Ishikawa (cell line): ENCODE data around the gene SMOC1.

ENCODE experiments used
- CEBPB ChIP-seq: IDR thresholded peaks from 2 replicates; pipeline ENCODE4 v1.6.1; 2012
- CREB1 ChIP-seq: IDR thresholded peaks from 2 replicates; pipeline ENCODE4 v1.6.1; 2012; ENCODE audit warnings: low read depth
- EGR1 ChIP-seq: IDR thresholded peaks from 2 replicates; pipeline ENCODE4 v1.6.1; 2012
- EP300 ChIP-seq: IDR thresholded peaks from 2 replicates; pipeline ENCODE4 v1.6.1; 2012; ENCODE audit warnings: borderline replicate concordance
- FOXM1 ChIP-seq: IDR thresholded peaks from 2 replicates; pipeline ENCODE4 v1.6.1; 2012; ENCODE audit warnings: low read depth, borderline replicate concordance
- MAX ChIP-seq: IDR thresholded peaks from 2 replicates; pipeline ENCODE4 v1.6.1; 2012
- NFIC ChIP-seq: IDR thresholded peaks from 2 replicates; pipeline ENCODE4 v1.6.1; 2012
- RAD21 ChIP-seq: IDR thresholded peaks from 2 replicates; pipeline ENCODE4 v1.6.1; 2012; ENCODE audit warnings: low read depth
- TAF1 ChIP-seq: IDR thresholded peaks from 2 replicates; pipeline ENCODE4 v1.6.1; 2012; ENCODE audit warnings: low read depth, mild to moderate bottlenecking
- TCF12 ChIP-seq: IDR thresholded peaks from 2 replicates; pipeline ENCODE4 v1.6.1; 2012; ENCODE audit warnings: low read depth
- TEAD4 ChIP-seq: IDR thresholded peaks from 2 replicates; pipeline ENCODE4 v1.6.1; 2012
- USF1 ChIP-seq: IDR thresholded peaks from 2 replicates; pipeline ENCODE4 v1.6.1; 2012
- YY1 ChIP-seq: IDR thresholded peaks from 2 replicates; pipeline ENCODE4 v1.6.1; 2012; ENCODE audit warnings: low read depth
- ZBTB7A ChIP-seq: IDR thresholded peaks from 2 replicates; pipeline ENCODE4 v1.6.1; 2012; ENCODE audit warnings: low read depth
- TF ChIP-seq, protein P1 (sequence below): IDR thresholded peaks from 2 replicates; pipeline ENCODE4 v1.6.1; 2012; ENCODE audit warnings: low read depth, mild to moderate bottlenecking

Gene SMOC1

GRCh38 chr14:69955855-69956845, 76.9 kb downstream of the SMOC1 start:
- TF ChIP-seq CEBPB (no peak), TEAD4 (no peak), YY1 (no peak), CREB1 (no peak), FOXM1 (no peak), NFIC (no peak), TCF12 (no peak), USF1 (no peak), ZBTB7A (no peak), EP300 (no peak), MAX (no peak), EGR1 (no peak), RAD21 (no peak), TAF1 (no peak)
- TF ChIP-seq, protein P1, sequence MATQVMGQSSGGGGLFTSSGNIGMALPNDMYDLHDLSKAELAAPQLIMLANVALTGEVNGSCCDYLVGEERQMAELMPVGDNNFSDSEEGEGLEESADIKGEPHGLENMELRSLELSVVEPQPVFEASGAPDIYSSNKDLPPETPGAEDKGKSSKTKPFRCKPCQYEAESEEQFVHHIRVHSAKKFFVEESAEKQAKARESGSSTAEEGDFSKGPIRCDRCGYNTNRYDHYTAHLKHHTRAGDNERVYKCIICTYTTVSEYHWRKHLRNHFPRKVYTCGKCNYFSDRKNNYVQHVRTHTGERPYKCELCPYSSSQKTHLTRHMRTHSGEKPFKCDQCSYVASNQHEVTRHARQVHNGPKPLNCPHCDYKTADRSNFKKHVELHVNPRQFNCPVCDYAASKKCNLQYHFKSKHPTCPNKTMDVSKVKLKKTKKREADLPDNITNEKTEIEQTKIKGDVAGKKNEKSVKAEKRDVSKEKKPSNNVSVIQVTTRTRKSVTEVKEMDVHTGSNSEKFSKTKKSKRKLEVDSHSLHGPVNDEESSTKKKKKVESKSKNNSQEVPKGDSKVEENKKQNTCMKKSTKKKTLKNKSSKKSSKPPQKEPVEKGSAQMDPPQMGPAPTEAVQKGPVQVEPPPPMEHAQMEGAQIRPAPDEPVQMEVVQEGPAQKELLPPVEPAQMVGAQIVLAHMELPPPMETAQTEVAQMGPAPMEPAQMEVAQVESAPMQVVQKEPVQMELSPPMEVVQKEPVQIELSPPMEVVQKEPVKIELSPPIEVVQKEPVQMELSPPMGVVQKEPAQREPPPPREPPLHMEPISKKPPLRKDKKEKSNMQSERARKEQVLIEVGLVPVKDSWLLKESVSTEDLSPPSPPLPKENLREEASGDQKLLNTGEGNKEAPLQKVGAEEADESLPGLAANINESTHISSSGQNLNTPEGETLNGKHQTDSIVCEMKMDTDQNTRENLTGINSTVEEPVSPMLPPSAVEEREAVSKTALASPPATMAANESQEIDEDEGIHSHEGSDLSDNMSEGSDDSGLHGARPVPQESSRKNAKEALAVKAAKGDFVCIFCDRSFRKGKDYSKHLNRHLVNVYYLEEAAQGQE, result no peak

DNA sequence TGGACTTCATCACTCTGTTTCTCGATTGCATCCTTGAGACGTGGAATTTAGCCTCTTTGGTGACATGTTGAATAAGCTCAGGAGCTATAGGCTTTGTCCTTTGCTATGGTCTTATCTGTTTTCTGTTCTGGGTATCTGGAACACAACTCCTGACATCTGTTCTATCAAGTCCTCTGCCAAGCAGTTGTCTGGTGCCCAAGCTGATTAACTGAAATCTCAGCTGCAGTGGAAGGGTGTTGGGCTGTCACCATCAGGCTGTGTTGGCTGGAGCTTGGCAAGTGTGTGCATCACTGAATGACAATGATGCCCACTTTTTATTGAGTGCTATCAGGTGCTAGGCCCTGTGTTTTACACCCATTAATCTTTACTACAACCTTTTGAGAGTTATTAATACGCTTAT, 77.8 kb downstream of the SMOC1 start:
- TF ChIP-seq NFIC (no peak), CEBPB (no peak), RAD21 (no peak), EP300 (no peak), ZBTB7A (no peak), YY1 (no peak), MAX (no peak), TCF12 (no peak), TAF1 (no peak), USF1 (no peak), FOXM1 (no peak), CREB1 (no peak), EGR1 (no peak), TEAD4 (no peak)
- TF ChIP-seq, protein P1, result no peak

DNA sequence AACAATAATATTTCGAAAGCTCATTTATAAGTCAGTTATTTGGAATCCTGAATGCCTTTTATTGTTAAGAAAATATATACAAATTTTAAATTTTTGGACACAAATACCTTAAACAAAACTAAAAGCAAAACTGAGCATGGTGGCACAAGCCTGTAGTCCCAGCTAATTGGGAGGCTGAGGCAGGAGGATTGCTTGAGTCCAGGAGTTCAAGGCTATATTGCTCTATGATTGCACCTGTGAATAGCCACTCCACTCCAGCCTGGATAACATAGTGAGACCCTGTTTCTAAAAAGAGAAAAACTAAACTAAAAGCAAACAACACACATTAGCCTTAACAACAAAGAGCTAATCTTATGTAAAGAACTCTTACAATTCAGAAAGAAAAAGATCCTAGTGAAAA, 78.8 kb downstream of the SMOC1 start:
- TF ChIP-seq, protein P1, result no peak
- TF ChIP-seq USF1 (no peak), CEBPB (no peak), YY1 (no peak), FOXM1 (no peak), MAX (no peak), TAF1 (no peak), EP300 (no peak), CREB1 (no peak), TCF12 (no peak), EGR1 (no peak), TEAD4 (no peak), RAD21 (no peak), ZBTB7A (no peak), NFIC (no peak)
